IPS-18a (cell line): ENCODE measurements around the gene EVI5.

Source experiments
- H3K27ac ChIP-seq: one replicate; pipeline ENCODE4 v1.5.1; 2013; ENCODE audit warnings: low read length
- H3K27me3 ChIP-seq: one replicate; pipeline ENCODE4 v1.6.1; 2013; ENCODE audit warnings: mild to moderate bottlenecking, low read length; ENCODE audit not compliant: control insufficient read depth, insufficient read depth
- H3K36me3 ChIP-seq: one replicate; pipeline ENCODE4 v1.6.1; 2013; ENCODE audit warnings: low read depth, low read length; ENCODE audit not compliant: control insufficient read depth
- H3K4me1 ChIP-seq: one replicate; pipeline ENCODE4 v1.6.1; 2013; ENCODE audit warnings: low read depth, low read length; ENCODE audit not compliant: control insufficient read depth
- H3K4me3 ChIP-seq: one replicate; pipeline ENCODE4 v1.5.1; 2013; ENCODE audit warnings: low read length
- H3K9ac ChIP-seq: one replicate; pipeline ENCODE4 v1.6.1; 2013; ENCODE audit warnings: mild to moderate bottlenecking, low read length, moderate library complexity
- H3K9me3 ChIP-seq: one replicate; pipeline ENCODE4 v1.6.1; 2013; ENCODE audit warnings: low read depth, low read length; ENCODE audit not compliant: control insufficient read depth

Gene EVI5

DNA sequence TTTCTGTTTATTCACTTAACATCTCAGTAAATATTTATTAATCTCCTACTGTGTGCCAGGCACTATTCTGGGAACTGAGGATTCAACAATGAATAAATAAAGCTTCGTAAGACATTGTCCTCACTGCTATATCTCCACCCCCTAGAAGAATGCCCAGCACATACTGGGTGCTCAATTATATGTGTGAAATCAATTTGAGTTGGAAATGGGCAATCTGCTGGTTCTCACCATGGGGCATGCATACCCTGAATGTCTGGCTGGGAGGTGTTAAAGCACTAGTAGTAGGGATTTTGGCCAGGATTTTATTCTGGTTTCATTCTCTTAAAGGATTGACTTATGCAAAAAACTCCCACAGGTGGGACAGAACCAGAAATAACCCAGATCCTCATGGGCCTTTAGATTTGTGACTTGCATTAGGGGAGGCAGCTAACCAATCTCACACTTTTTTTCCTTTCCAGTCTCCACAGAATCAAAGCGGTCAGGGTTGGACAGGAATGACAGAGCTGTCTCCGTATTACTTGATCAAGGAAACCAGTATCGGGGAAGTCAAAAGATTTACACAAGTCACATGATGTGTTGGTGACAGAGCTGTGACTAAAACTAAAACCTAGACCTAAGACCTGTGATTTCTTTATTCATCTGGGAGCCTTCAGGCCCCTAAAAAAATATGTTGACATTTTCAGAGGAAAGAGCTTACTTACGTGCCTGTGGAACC is 311.0 kb downstream of the EVI5 start:
- Histone ChIP-seq H3K9me3 (no peaks in the 10 kb centered on the region), H3K36me3 (no peaks in the 10 kb centered on the region), H3K27ac (no peak overlapping the region), H3K4me1 (no peaks in the 10 kb centered on the region), H3K27me3 (peaks cover 49% of the 10 kb centered on the region), H3K4me3 (no peak overlapping the region), H3K9ac (no peak overlapping the region)

DNA sequence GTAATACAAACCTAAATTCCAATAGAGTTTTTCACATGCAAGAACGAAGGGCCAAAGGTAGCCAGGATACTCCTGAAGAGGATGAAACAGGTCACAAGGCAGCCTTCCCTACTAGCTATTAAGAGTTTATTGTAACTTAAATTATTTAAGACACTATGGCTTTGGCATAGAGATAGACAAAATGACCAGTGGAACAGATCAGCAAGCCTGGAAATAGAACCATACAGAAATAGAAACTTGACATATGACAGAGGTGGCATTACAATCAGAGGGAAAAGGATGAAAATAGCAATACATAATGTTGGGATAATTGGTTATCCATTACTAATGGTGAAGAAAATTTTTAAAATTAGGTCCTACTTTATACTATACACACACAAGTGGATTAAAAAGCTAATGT is 314.7 kb downstream of the EVI5 start:
- H3K27me3 ChIP-seq: peaks cover 12% of the 10 kb centered on the region
- no peak overlapping the region for H3K27ac ChIP-seq
- no peak overlapping the region for H3K9ac ChIP-seq
- no peaks in the 10 kb centered on the region for H3K36me3 ChIP-seq
- no peaks in the 10 kb centered on the region for H3K4me1 ChIP-seq
- H3K9me3 ChIP-seq: no peaks in the 10 kb centered on the region
- no peak overlapping the region for H3K4me3 ChIP-seq

DNA sequence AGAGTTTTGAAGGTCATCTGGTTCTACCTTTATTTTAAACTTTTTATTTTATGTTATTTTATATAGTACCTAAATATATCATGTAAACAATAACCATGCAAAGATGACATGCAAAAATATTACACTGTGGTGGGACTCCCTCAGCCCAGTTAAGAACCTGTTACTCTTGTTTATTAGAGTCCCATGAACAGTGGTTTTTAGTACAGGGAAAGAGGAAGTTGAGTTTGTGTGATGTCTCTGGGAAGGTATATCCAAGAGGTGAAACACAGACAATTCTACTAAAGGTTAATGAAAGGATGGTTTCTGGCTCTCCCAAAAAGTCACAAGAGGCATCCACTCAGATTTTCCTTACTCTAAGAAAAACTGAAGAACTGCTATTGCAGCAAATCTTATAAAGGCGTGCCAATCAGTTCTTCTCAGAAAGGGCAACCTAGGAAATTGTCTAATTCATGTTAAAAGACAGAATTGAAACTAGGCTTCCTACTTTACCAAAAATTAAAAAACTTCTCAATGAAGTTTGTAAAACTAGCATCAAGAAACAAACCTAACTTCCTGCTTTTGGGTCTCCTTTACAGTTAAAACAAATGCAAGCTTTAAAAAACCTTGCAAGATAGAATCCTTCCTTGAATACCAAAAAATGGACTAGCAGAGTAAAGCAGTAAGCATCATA is 318.1 kb downstream of the EVI5 start:
- no peaks in the 10 kb centered on the region for H3K27me3 ChIP-seq
- H3K27ac ChIP-seq: no peak overlapping the region

DNA sequence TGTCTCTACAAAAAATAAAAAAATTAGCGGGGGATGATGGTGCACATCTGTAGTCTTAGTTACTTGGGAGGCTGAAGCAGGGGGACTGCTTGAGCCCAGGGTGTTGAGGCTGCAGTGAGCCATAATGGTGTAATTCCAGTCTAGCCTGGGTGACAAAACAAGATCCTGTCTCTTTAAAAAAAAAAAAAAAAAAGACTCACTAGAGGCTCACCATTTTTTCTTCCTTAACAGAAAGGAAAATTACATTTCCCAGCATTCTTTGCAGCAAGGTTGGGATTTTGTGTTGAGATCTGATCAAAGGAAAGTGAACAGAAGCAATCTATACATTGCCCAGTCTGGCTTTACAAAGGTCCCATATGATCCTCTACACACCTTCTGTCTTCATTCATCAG is 319.7 kb downstream of the EVI5 start:
- Histone ChIP-seq H3K27me3 (no peaks in the 10 kb centered on the region), H3K27ac (no peak overlapping the region), H3K9me3 (no peaks in the 10 kb centered on the region), H3K4me3 (no peak overlapping the region), H3K4me1 (no peaks in the 10 kb centered on the region), H3K9ac (no peak overlapping the region), H3K36me3 (no peaks in the 10 kb centered on the region)

More for the DNA sequence above, 318.1 kb downstream of the EVI5 start:
- no peaks in the 10 kb centered on the region for H3K4me1 ChIP-seq
- no peaks in the 10 kb centered on the region for H3K9me3 ChIP-seq
- H3K9ac ChIP-seq: no peak overlapping the region
- no peak overlapping the region for H3K4me3 ChIP-seq
- H3K36me3 ChIP-seq: no peaks in the 10 kb centered on the region

DNA sequence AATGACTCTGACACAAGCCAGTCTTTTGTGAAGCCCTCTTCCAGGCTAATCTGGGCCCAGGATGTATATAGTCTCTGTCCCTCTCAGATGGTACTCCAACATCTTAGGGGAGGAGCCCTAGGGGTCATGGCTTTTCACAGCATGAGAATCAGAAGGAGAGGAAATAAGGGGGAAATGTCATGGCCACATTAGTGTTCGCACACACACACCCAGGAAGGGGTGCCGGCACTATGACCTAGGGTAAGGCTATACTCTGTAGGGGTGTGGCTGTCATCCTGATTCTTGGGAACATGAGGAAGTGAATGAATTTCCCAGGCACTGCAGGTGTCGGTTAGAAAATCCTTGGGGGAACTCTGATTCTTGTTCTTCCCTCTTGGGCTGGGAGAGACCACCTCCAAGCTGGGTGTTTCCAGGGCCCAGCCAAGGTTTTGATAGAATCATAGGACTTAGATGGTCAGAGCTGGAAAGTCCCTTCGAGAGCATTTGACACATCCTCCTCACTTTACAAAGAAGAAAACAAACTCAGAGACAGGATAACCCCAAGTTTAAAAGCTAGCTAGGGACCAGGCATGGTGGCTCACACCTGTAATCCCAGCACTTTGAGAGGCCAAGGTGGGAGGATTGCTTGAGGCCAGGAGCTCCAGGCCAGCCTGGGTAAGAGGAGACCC is 320.2 kb downstream of the EVI5 start:
- Histone ChIP-seq H3K4me1 (no peaks in the 10 kb centered on the region), H3K27ac (no peak overlapping the region)

DNA sequence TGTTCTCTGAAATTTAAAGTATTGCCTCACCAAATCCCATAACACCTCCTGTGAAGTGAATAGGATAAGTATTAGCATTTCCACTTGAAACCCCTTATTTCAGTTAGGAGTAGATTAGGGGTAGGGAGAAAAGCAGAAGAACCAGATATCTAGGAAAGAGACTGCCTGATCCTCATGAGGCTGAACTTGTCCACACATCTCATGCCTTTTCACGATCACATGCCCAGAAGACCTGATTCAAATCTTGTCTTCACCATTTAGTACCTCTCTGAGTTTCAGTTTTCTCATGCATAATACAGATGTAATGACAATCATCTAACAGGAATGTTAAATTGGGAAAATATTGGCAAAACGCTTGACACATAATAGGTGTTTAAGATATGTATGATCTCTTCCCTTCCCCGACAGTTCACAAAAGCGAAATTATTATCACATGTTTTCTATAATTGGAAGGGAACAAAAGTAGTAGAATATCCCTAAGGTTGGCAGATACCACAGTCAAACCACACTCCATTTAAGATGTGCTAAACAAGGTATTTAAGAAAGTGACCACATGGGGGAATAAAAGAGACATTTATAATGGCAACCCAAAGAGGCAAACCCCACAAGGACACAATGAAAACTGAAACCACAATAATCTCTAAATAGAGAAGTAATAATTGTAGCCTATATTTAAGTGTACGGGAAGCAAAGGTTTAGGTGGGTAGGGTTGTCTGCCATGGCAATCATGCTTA is 323.4 kb downstream of the EVI5 start:
- H3K27ac ChIP-seq: no peak overlapping the region

More for the DNA sequence above, 320.2 kb downstream of the EVI5 start:
- H3K9ac ChIP-seq: no peak overlapping the region
- no peak overlapping the region for H3K4me3 ChIP-seq
- no peaks in the 10 kb centered on the region for H3K9me3 ChIP-seq
- no peaks in the 10 kb centered on the region for H3K27me3 ChIP-seq
- H3K36me3 ChIP-seq: no peaks in the 10 kb centered on the region

DNA sequence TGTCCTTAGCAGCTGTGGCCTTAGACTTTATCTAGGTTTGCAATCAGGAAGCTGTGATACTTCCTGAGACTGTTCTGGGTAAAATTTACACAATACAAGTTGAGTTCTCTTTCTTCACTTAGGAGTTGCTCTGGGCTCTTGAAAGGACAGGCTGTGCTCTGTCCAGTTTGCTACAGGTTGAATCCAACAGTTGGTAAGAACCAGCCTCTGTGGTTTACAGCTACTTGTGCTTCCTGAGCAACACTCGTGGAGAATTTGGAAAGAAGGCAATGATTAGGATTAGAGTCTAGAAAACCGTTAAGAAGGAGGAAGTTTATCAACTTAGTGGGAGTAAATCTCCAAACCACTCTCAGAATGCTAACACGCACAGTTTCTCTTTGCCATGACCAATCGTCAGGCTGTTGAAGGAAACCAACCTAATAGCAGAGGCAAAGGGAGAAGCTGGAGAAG is 325.0 kb downstream of the EVI5 start:
- Histone ChIP-seq H3K4me1 (no peaks in the 10 kb centered on the region), H3K9me3 (no peaks in the 10 kb centered on the region), H3K27me3 (no peaks in the 10 kb centered on the region), H3K4me3 (no peak overlapping the region), H3K36me3 (no peaks in the 10 kb centered on the region), H3K9ac (no peak overlapping the region), H3K27ac (no peak overlapping the region)

More for the DNA sequence above, 323.4 kb downstream of the EVI5 start:
- Histone ChIP-seq H3K9ac (no peak overlapping the region), H3K27me3 (no peaks in the 10 kb centered on the region), H3K9me3 (no peaks in the 10 kb centered on the region), H3K36me3 (no peaks in the 10 kb centered on the region), H3K4me3 (no peak overlapping the region), H3K4me1 (no peaks in the 10 kb centered on the region)
